Nephron progenitor cell (in vitro differentiated cells): ENCODE results near the gene CERS1.

ENCODE experiments used
- DNase-seq: peaks from one replicate; pipeline ENCODE4 v3.0.0; 2021
- H3K27ac Mint-ChIP-seq: 2 replicates; pipeline ENCODE4 v1.8.0; 2021; ENCODE audit warnings: mild to moderate bottlenecking, moderate library complexity, mixed read lengths
- H3K27me3 Mint-ChIP-seq: 2 replicates; pipeline ENCODE4 v1.8.0; 2021; ENCODE audit warnings: mild to moderate bottlenecking, low read depth, mixed read lengths; ENCODE audit not compliant: poor library complexity
- H3K36me3 Mint-ChIP-seq: 2 replicates; pipeline ENCODE4 v1.8.0; 2021; ENCODE audit warnings: low read depth, mixed read lengths
- H3K4me1 Mint-ChIP-seq: 2 replicates; pipeline ENCODE4 v1.8.0; 2021; ENCODE audit warnings: mixed read lengths
- H3K4me3 Mint-ChIP-seq: 2 replicates; pipeline ENCODE4 v1.8.0; 2021; ENCODE audit warnings: mild to moderate bottlenecking, moderate library complexity, mixed read lengths
- H3K9me3 Mint-ChIP-seq: 2 replicates; pipeline ENCODE4 v1.8.0; 2021; ENCODE audit warnings: mild to moderate bottlenecking, moderate library complexity, mixed read lengths
- CTCF ChIP-seq: fragments of 200-600 bp; sonication (generic); IDR thresholded peaks from 2 replicates; pipeline ENCODE4 v1.5.0; 2021; ENCODE audit warnings: antibody characterized with exemption

Gene CERS1

DNA sequence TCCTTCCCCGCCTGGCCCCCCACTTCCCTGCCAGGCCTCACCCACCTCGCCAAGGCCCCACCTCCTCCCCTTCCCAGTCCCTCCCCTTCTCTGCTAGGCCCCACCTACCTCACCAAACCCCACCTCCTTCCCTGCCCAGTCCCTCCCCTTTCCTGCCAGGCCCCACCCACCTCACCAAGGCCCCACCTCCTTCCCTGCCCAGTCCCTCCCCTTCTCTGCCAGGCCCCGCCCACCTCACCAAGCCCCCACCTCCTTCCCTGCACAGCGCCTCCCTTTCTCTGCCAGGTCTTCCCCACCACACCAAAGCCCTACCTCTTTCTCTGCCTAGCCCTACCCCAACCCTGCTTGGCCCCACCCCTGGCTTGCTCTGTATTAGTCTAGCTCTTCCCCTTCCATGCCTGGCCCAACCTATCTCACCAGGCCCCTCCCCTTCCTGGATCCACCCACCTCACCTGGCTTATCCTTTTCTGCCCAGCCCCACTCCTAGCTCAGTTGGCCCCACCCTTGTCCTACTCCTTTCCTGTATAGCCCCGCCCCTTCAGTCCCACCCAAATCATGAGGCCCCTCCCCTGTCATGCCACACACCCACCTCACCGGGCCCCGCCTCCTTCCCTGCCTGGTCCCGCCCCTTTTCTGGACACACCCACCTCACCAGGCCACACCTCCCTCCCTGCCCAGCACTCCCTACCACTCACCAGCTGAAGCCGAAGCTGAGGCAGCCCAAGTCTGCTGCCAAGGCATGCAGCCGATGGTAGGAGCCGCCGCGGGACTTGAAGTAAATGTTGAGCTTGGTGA, 16.2 kb downstream of the CERS1 start:
- H3K27me3 Mint-ChIP-seq = peaks cover 11% of the 10 kb centered on the region
- H3K9me3 Mint-ChIP-seq = peaks cover 26% of the 10 kb centered on the region
- H3K36me3 Mint-ChIP-seq = peaks cover 74% of the 10 kb centered on the region
- H3K4me3 Mint-ChIP-seq = no peak overlapping the region
- no peak for TF ChIP-seq CTCF
- no peaks in the 10 kb centered on the region for H3K4me1 Mint-ChIP-seq
- H3K27ac Mint-ChIP-seq = no peak overlapping the region
- DNase-seq = peak; percentile 44

GRCh38 chr19:18878858-18879578, 16.9 kb downstream of the CERS1 start:
- no peak for DNase-seq
- peaks cover 11% of the 10 kb centered on the region for H3K27me3 Mint-ChIP-seq
- H3K27ac Mint-ChIP-seq = no peak overlapping the region
- peaks cover 29% of the 10 kb centered on the region for H3K9me3 Mint-ChIP-seq
- no peak for TF ChIP-seq CTCF
- no peak overlapping the region for H3K4me3 Mint-ChIP-seq
- peaks cover 80% of the 10 kb centered on the region for H3K36me3 Mint-ChIP-seq
- H3K4me1 Mint-ChIP-seq = peaks cover 6% of the 10 kb centered on the region

GRCh38 chr19:18878058-18878797, 17.7 kb downstream of the CERS1 start:
- H3K9me3 Mint-ChIP-seq = peaks cover 29% of the 10 kb centered on the region
- H3K27ac Mint-ChIP-seq = no peak overlapping the region
- H3K27me3 Mint-ChIP-seq = peaks cover 11% of the 10 kb centered on the region
- DNase-seq = no peak
- H3K4me3 Mint-ChIP-seq = no peak overlapping the region
- TF ChIP-seq CTCF = no peak
- H3K36me3 Mint-ChIP-seq = peaks cover 80% of the 10 kb centered on the region
- H3K4me1 Mint-ChIP-seq = peaks cover 9% of the 10 kb centered on the region

GRCh38 chr19:18876865-18877264, 19.1 kb downstream of the CERS1 start:
- DNase-seq = no peak
- H3K4me1 Mint-ChIP-seq = peaks cover 17% of the 10 kb centered on the region
- H3K9me3 Mint-ChIP-seq = peaks cover 29% of the 10 kb centered on the region
- H3K27ac Mint-ChIP-seq = no peak overlapping the region
- peaks cover 78% of the 10 kb centered on the region for H3K36me3 Mint-ChIP-seq
- no peak overlapping the region for H3K4me3 Mint-ChIP-seq
- no peak for TF ChIP-seq CTCF
- peaks cover 16% of the 10 kb centered on the region for H3K27me3 Mint-ChIP-seq

- Mint-ChIP-seq H3K9me3 (peaks cover 29% of the 10 kb centered on the region), H3K4me3 (no peak overlapping the region), H3K36me3 (peaks cover 72% of the 10 kb centered on the region), H3K27me3 (peaks cover 17% of the 10 kb centered on the region), H3K27ac (peak overlapping the region; percentile 39), H3K4me1 (peaks cover 23% of the 10 kb centered on the region)
- TF ChIP-seq CTCF = no peak
- DNase-seq = no peak
These were observed 20.2 kb downstream of the CERS1 start for GRCh38 chr19:18875726-18876125.
